HepG2 (cell line): ENCODE results near the gene SOCS7. TPM values are rescaled to one million over a fixed set of nuclear protein-coding genes. Genes with fewer than 3 reads are reported as not detected.

Experiments
- ATAC-seq: fragments of 200-7000 bp; cut with Tn5 transposase; 3 replicates; pipeline ENCODE4 v1.9.1; 2020; ENCODE audit warnings: mild to moderate bottlenecking, moderate library complexity
- BruUV-seq: library from RNA; stranded (reverse); fragments of 400-500 nt; replicated peaks from 2 replicates; lab custom pipeline; 2021; lab: Mats Ljungman, UMichigan
- CTCF ChIA-PET: fragments of 300-600 bp; formaldehyde crosslinking; extraction: SDS; loops from one replicate; lab custom pipeline; 2021; ENCODE audit warnings: low total read pairs, inconsistent platforms, low intra/inter-chr PET ratio; lab: Yijun Ruan, JAX
- POLR2A ChIA-PET: fragments of 350-600 bp; sonication (Branson Sonifier 250); formaldehyde crosslinking; loops from one replicate; lab custom pipeline; 2020; ENCODE audit warnings: antibody characterized with exemption, inconsistent platforms; lab: Yijun Ruan, JAX
- DNase-seq: peaks from one replicate; pipeline ENCODE4 v3.0.0-alpha.2; 2015; ENCODE audit warnings: low spot score
- FAIRE-seq: peaks from 3 replicates; lab custom pipeline; 2011; peaks lifted over from hg19 to GRCh38; lab: Jason Lieb, UNC
- H2AFZ ChIP-seq: one replicate; pipeline ENCODE4 v1.6.1; 2011; ENCODE audit warnings: low read length, inconsistent platforms
- H3K27ac ChIP-seq: fragments of 300-600 bp; 3 replicates; pipeline ENCODE4 v1.8.0; 2011; ENCODE audit warnings: mixed run types, mild to moderate bottlenecking, mixed read lengths, low read length, inconsistent platforms; ENCODE audit not compliant: insufficient read depth; ENCODE audit errors: extremely low read length
- H3K27me3 ChIP-seq, 2 experiments: fragments of 200-600 bp in 1 of 2; 2 replicates in 1 of 2; 3 replicates in 1 of 2; pipeline versions ENCODE4 v1.6.0 to v1.8.0; 2011; ENCODE audit warnings: low read length in 2 of 2, mild to moderate bottlenecking in 2 of 2, moderate library complexity in 2 of 2, inconsistent platforms in 1 of 2; ENCODE audit not compliant: insufficient read depth in 2 of 2, control insufficient read depth in 1 of 2
- H3K36me3 ChIP-seq, 2 experiments: fragments of 200-600 bp in 1 of 2; replicated peaks in 1 of 2; 2 replicates in 1 of 2; 3 replicates in 1 of 2; pipeline versions ENCODE4 v1.5.1 to v1.8.0; 2011; ENCODE audit warnings: low read length in 2 of 2, inconsistent platforms in 1 of 2; ENCODE audit not compliant: insufficient read depth in 2 of 2, control insufficient read depth in 1 of 2
- H3K4me1 ChIP-seq: 2 replicates; pipeline ENCODE4 v1.5.1; 2012; ENCODE audit warnings: low read length, inconsistent platforms; ENCODE audit not compliant: insufficient read depth
- H3K4me2 ChIP-seq: 2 replicates; pipeline ENCODE4 v1.6.0; 2011; ENCODE audit warnings: low read depth, low read length, inconsistent platforms
- H3K4me3 ChIP-seq, 3 experiments: fragments of 200-600 bp in 1 of 3; sonication (generic), shearing (Covaris generic) in 1 of 3; replicated peaks in 1 of 3; 2 replicates each; pipeline ENCODE4 v1.5.1; 2011 to 2016; ENCODE audit warnings: low read length in 3 of 3, inconsistent platforms in 2 of 3, low read depth in 2 of 3, mild to moderate bottlenecking in 2 of 3, control low read depth in 1 of 3, mixed read lengths in 1 of 3; ENCODE audit not compliant: insufficient read depth in 1 of 3
- H3K79me2 ChIP-seq: one replicate; pipeline ENCODE4 v1.6.1; 2011; ENCODE audit warnings: low read length, inconsistent platforms; ENCODE audit not compliant: insufficient read depth
- H3K9ac ChIP-seq: 2 replicates; pipeline ENCODE4 v1.6.0; 2011; ENCODE audit warnings: mild to moderate bottlenecking, low read depth, low read length, inconsistent platforms; ENCODE audit not compliant: insufficient read depth
- H3K9me3 ChIP-seq: 2 replicates; pipeline ENCODE4 v1.5.1; 2012; ENCODE audit warnings: mild to moderate bottlenecking, low read length
- H4K20me1 ChIP-seq: 2 replicates; pipeline ENCODE4 v1.6.0; 2011; ENCODE audit warnings: inconsistent platforms, mild to moderate bottlenecking, low read length, moderate library complexity; ENCODE audit not compliant: insufficient read depth
- AGO1 ChIP-seq: fragments of 200-400 bp; formaldehyde crosslinking; IDR thresholded peaks from 2 replicates; pipeline ENCODE4 v1.6.1; 2017; ENCODE audit warnings: mild to moderate bottlenecking, low read depth, low read length, moderate library complexity; ENCODE audit not compliant: poor library complexity, severe bottlenecking
- BCLAF1 ChIP-seq: fragments of 450-650 bp; IDR thresholded peaks from 2 replicates; pipeline ENCODE4 v1.6.1; 2017; ENCODE audit warnings: mild to moderate bottlenecking
- HNF1B ChIP-seq: sonication (generic); formaldehyde crosslinking; IDR thresholded peaks from 2 replicates; pipeline ENCODE4 v1.5.1; 2020; ENCODE audit warnings: mild to moderate bottlenecking, moderate library complexity, missing genetic modification reagents
- IRF2 ChIP-seq: IDR thresholded peaks from 2 replicates; pipeline ENCODE4 v1.6.1; 2018; ENCODE audit warnings: missing genetic modification reagents, missing compliant biosample characterization
- MLXIP ChIP-seq: sonication (generic); formaldehyde crosslinking; IDR thresholded peaks from 2 replicates; pipeline ENCODE4 v1.9.0; 2021; ENCODE audit warnings: missing genetic modification reagents, borderline replicate concordance
- MXD1 ChIP-seq: sonication (generic); formaldehyde crosslinking; IDR thresholded peaks from 2 replicates; pipeline ENCODE4 v1.4.0; 2020; ENCODE audit warnings: mild to moderate bottlenecking, missing genetic modification reagents
- PAXIP1 ChIP-seq: sonication (generic); formaldehyde crosslinking; conservative IDR thresholded peaks from 2 replicates; pipeline ENCODE4 v1.4.0; 2020; ENCODE audit warnings: mild to moderate bottlenecking, missing genetic modification reagents, moderate library complexity
- SYNCRIP ChIP-seq: fragments of 200-400 bp; formaldehyde crosslinking; IDR thresholded peaks from 2 replicates; pipeline ENCODE4 v1.6.1; 2018; ENCODE audit warnings: mild to moderate bottlenecking, low read depth, low read length; ENCODE audit not compliant: insufficient read depth
- TCF7 ChIP-seq: sonication (generic); IDR thresholded peaks from 2 replicates; pipeline ENCODE4 v1.6.1; 2016; ENCODE audit warnings: antibody characterized with exemption, low read depth
- ZNF784 ChIP-seq: sonication (generic); formaldehyde crosslinking; IDR thresholded peaks from 2 replicates; pipeline ENCODE4 v1.5.1; 2020; ENCODE audit warnings: missing genetic modification reagents, mild to moderate bottlenecking, borderline replicate concordance
- ZNF883 ChIP-seq: sonication (generic); formaldehyde crosslinking; IDR thresholded peaks from 2 replicates; pipeline ENCODE4 v1.5.1; 2020; ENCODE audit warnings: mild to moderate bottlenecking, missing genetic modification reagents; ENCODE audit errors: not compliant biosample characterization
- WGBS: methylation state at CpG from one replicate; pipeline ENCODE4 v1.1.6; 2017; ENCODE audit warnings: low lambda C conversion rate; 5-methylcytosine and 5-hydroxymethylcytosine counted together
- in situ Hi-C: cut with HindIII; loops from 2 replicates; pipeline ENCODE4 v1.10.0; 2017; ENCODE audit warnings: low pct_unique_long_range_greater_than_20kb; ENCODE audit not compliant: extremely low pct_ligation_motif_present
- intact Hi-C: fragments of 100-400 bp; cut with micrococcal nuclease; formaldehyde crosslinking; loops from one replicate; pipeline ENCODE4 v1.10.0; 2022; ENCODE audit not compliant: unreplicated experiment
- polyA plus RNA-seq, 8 experiments: library from polyadenylated mRNA; depleted of rRNA in 3 of 8; stranded (reverse) in 7 of 8; unstranded in 1 of 8; fragments of >200 nt; fragmentation: Illumina TruSeq in 4 of 8; extraction: Trizol in 4 of 8; gene quantifications; 2 replicates each; pipeline versions ENCODE4 v1.2.1 to v1.2.3, GENCODE V29; 2011 to 2016; ENCODE audit warnings: low read depth in 4 of 8, missing spikeins in 1 of 8, mixed read lengths in 1 of 8; ENCODE audit not compliant: insufficient read depth in 1 of 8
- total RNA-seq, 5 experiments: library from RNA; depleted of rRNA; stranded (reverse); fragments of >200 nt; fragmentation: Illumina TruSeq; extraction: Trizol; gene quantifications; 2 replicates each; pipeline ENCODE4 v1.2.3, GENCODE V29; 2016; ENCODE audit warnings: low read depth in 1 of 5

SOCS7 gene
- total and polyA plus RNA-seq, 2 of the 13 experiments (the other 11 are each of a cell fraction or from before 2014, with no cell fraction given), result 19.2 to 24.2 TPM

GRCh38 chr17:38395090-38395489 lies 43.4 kb downstream of the SOCS7 start:
- intact Hi-C loops (no loop called here), in situ Hi-C loops (no loop called here)
- ChIA-PET CTCF (no interaction called here), POLR2A (interaction anchor here (1.8 kb wide), 1 partner anchor 19 kb away, joined by 5 read pairs; no protein-coding TSS in a partner anchor)
- Histone ChIP-seq H3K27ac (no peak overlapping the region), H3K4me1 (no peaks in the 10 kb centered on the region), H3K4me2 (no peak overlapping the region), H2AFZ (no peak overlapping the region), H4K20me1 (no peaks in the 10 kb centered on the region), H3K9me3 (no peaks in the 10 kb centered on the region), H3K36me3 (peaks cover 29 to 65% of the 10 kb centered on the region in 2 experiments), H3K79me2 (no peaks in the 10 kb centered on the region), H3K4me3 (no peak overlapping the region), H3K27me3 (no peaks in the 10 kb centered on the region), H3K9ac (no peak overlapping the region)
- WGBS, result over 99% methylated on average over 4 of the region's 4 CpGs
- no peak for DNase-seq
- no peak for ATAC-seq
- BruUV-seq, result no TSS peak
- FAIRE-seq, result no peak
- TF ChIP-seq PAXIP1, result no peak
- TF ChIP-seq SYNCRIP, result no peak
- TF ChIP-seq HNF1B, result no peak
- TF ChIP-seq ZNF883 (CRISPR knock-in tag), result no peak
- TF ChIP-seq MXD1 (CRISPR knock-in tag), result no peak
- TF ChIP-seq IRF2 (CRISPR knock-in tag), result no peak
- no peak for TF ChIP-seq TCF7
- no peak for TF ChIP-seq BCLAF1
- TF ChIP-seq AGO1, result no peak
- TF ChIP-seq ZNF784 (CRISPR knock-in tag), result no peak
- no peak for TF ChIP-seq MLXIP
